NOMO-1 treated with dmso at 0.1 percent for 144 hours (cell line): ENCODE data around the gene KRT6A.

Experiments used
- DNase-seq: peaks from one replicate; lab custom pipeline; 2025; ENCODE audit not compliant: unreplicated experiment; lab: John Stamatoyannopoulos, UW

The KRT6A gene

DNA sequence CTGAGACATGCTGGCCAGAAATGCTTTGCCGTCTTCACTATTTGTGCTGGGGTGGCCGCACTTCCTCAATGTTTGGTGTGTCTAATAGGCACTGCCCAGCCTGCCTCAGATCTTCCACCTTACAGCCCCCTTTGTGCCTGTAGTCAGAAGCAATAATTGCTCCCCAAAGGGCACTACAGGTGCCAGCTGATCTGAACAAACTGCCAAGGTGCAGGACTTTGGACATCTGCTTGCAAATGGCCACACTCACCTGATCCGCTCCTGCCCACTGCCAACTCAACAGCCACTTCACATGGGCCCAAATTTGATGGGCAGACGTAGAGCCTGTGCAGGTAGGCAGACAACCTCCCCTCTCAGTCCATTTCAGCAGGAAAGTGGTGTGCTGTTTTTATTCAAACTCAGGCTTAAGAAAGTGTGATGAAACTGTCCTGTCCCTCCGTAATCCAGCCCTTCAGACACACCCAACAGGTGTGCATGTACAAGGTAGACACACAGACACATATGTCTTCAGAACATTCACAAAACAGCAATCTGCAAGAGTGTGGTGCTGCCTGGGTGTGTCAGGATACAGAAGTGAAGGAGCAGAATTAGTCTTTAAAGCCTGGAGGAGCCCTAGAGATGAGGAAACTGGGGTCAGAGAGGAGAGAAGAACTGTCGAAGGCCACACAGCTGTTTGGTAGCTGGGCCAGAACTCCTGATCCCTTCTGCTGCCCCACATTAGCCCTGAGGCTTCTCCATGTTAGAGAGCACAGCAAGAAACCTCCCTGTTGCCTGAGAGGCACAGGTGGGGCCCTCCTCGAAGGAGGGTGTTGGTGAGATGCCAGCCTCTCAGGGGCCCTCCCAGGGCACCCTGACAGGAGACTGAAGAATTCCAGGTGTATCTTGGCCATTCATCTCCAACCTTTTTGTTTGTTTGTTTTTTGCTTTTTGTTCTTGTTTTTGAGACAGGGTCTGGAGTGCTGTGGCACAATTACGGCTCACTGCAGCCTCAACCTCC is 54.5 kb downstream of the KRT6A start:
- no peak for DNase-seq

DNA sequence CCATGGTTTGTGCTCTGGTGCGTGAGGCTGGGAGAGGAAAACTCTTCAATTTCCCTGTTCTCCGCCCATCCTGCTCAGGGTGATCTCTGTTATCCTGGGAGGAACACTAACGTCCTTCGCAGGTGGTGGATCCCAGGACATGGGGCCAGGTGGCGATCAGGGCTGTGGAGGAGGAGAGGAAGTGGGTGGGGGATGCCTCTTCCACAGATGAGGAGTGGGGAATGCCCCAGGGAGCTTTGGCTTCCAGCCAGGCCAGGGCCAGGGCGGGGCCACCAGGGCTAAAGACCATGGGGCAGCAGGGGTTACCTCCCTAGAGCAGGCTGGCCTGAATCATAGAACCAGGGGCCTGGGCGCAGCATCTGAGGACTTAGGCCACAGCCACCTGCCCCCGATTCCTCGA is 55.5 kb downstream of the KRT6A start:
- DNase-seq: no peak
